ENCODE results near the gene DOCK8. TPM values are rescaled to one million over a fixed set of nuclear protein-coding genes. Genes with fewer than 3 reads are reported as not detected.

The DOCK8 gene
- total RNA-seq, 1 experiment from 2014 or later: 7.5 TPM

GRCh38 chr9:370086-370485 lies 155.4 kb downstream of the DOCK8 start:
- Histone ChIP-seq H3K4me3 (no peak overlapping the region), H3K36me3 (ENCODE audit: low read depth) (no peaks in the 10 kb centered on the region), H3K4me2 (no peak overlapping the region), H3K27me3 (ENCODE audit: insufficient read depth, low read depth) (no peaks in the 10 kb centered on the region), H4K20me1 (ENCODE audit: insufficient read depth) (no peaks in the 10 kb centered on the region), H3K9me3 (ENCODE audit: insufficient read depth, low read depth) (no peaks in the 10 kb centered on the region), H3F3A (ENCODE audit: insufficient read depth, low read depth) (no peaks in the 10 kb centered on the region), H2AFZ (no peak overlapping the region), H3K79me2 (ENCODE audit: low read depth) (no peaks in the 10 kb centered on the region), H3K9me2 (ENCODE audit: insufficient read depth) (no peaks in the 10 kb centered on the region), H3K27ac (no peak overlapping the region), H3K4me1 (replicated peaks; ENCODE audit: insufficient read depth) (no peaks in the 10 kb centered on the region)
- no peak for TF ChIP-seq EZH2 (IDR thresholded peaks at IDR 0.05; ENCODE audit: low read depth)
- no peak for TF ChIP-seq CTCF (conservative IDR thresholded peaks at IDR 0.05)
- BruUV-seq (replicated peaks): no TSS peak
- CTCF ChIA-PET: no interaction called here
- POLR2A ChIA-PET (ENCODE audit: unreplicated experiment): no interaction called here
- DNase-seq: no peak
- intact Hi-C loops (cut with micrococcal nuclease; ENCODE audit: unreplicated experiment): no loop called here

- DNase-seq: no peak
- Histone ChIP-seq H2AFZ (no peak overlapping the region), H3K36me3 (ENCODE audit: low read depth) (no peaks in the 10 kb centered on the region), H4K20me1 (ENCODE audit: insufficient read depth) (no peaks in the 10 kb centered on the region), H3K9me3 (ENCODE audit: insufficient read depth, low read depth) (no peaks in the 10 kb centered on the region), H3K27me3 (ENCODE audit: insufficient read depth, low read depth) (no peaks in the 10 kb centered on the region), H3F3A (ENCODE audit: insufficient read depth, low read depth) (no peaks in the 10 kb centered on the region), H3K79me2 (ENCODE audit: low read depth) (no peaks in the 10 kb centered on the region), H3K9me2 (ENCODE audit: insufficient read depth) (no peaks in the 10 kb centered on the region), H3K4me3 (no peak overlapping the region), H3K4me2 (no peak overlapping the region), H3K27ac (no peak overlapping the region), H3K4me1 (replicated peaks; ENCODE audit: insufficient read depth) (no peaks in the 10 kb centered on the region)
- BruUV-seq (replicated peaks): no TSS peak
- POLR2A ChIA-PET (ENCODE audit: unreplicated experiment): no interaction called here
- TF ChIP-seq CTCF (conservative IDR thresholded peaks at IDR 0.05) (no peak), EZH2 (IDR thresholded peaks at IDR 0.05; ENCODE audit: low read depth) (no peak)
- CTCF ChIA-PET: no interaction called here
- intact Hi-C loops (cut with micrococcal nuclease; ENCODE audit: unreplicated experiment): no loop called here
Observed at GRCh38 chr9:371349-371748, 156.7 kb downstream of the DOCK8 start.

GRCh38 chr9:372128-372527 lies 157.5 kb downstream of the DOCK8 start:
- H3K4me3 ChIP-seq: no peak overlapping the region
- no peak for DNase-seq
- H3K4me2 ChIP-seq: no peak overlapping the region
- H3K27ac ChIP-seq: no peak overlapping the region
- no peaks in the 10 kb centered on the region for H3F3A ChIP-seq (ENCODE audit: insufficient read depth, low read depth)
- H3K9me3 ChIP-seq (ENCODE audit: insufficient read depth, low read depth): no peaks in the 10 kb centered on the region
- CTCF ChIA-PET: no interaction called here
- no peaks in the 10 kb centered on the region for H3K79me2 ChIP-seq (ENCODE audit: low read depth)
- POLR2A ChIA-PET (ENCODE audit: unreplicated experiment): no interaction called here
- H4K20me1 ChIP-seq (ENCODE audit: insufficient read depth): no peaks in the 10 kb centered on the region
- H3K36me3 ChIP-seq (ENCODE audit: low read depth): no peaks in the 10 kb centered on the region
- no peaks in the 10 kb centered on the region for H3K9me2 ChIP-seq (ENCODE audit: insufficient read depth)
- no peaks in the 10 kb centered on the region for H3K4me1 ChIP-seq (replicated peaks; ENCODE audit: insufficient read depth)
- no TSS peak for BruUV-seq (replicated peaks)
- H3K27me3 ChIP-seq (ENCODE audit: insufficient read depth, low read depth): no peaks in the 10 kb centered on the region
- H2AFZ ChIP-seq: no peak overlapping the region
- intact Hi-C loops (cut with micrococcal nuclease; ENCODE audit: unreplicated experiment): no loop called here
- TF ChIP-seq EZH2 (IDR thresholded peaks at IDR 0.05; ENCODE audit: low read depth): no peak
- TF ChIP-seq CTCF (conservative IDR thresholded peaks at IDR 0.05): no peak

Measured in PC-9 (cell line).